K562 (cell line): ENCODE results near the gene PLEKHA8.

Experiments used
- E2F3 ChIP-seq: fragments of 250-450 bp; sonication (Bioruptor Pico); IDR thresholded peaks from 2 replicates; pipeline ENCODE4 v1.4.0; 2020; ENCODE audit warnings: mild to moderate bottlenecking
- ELF4 ChIP-seq: fragments of 450-650 bp; formaldehyde crosslinking; IDR thresholded peaks from 2 replicates; pipeline ENCODE4 v1.4.0; 2022; ENCODE audit warnings: missing genetic modification characterization
- FIP1L1 ChIP-seq: fragments of 200-400 bp; formaldehyde crosslinking; IDR thresholded peaks from 2 replicates; pipeline ENCODE4 v1.6.1; 2018; ENCODE audit warnings: mild to moderate bottlenecking, low read depth, low read length; ENCODE audit not compliant: poor library complexity, severe bottlenecking
- FOXA1 ChIP-seq: fragments of 450-650 bp; IDR thresholded peaks from 2 replicates; pipeline ENCODE4 v1.6.1; 2016; ENCODE audit warnings: mild to moderate bottlenecking, borderline replicate concordance
- FOXM1 ChIP-seq, 2 experiments: fragments of 450-650 bp in 1 of 2; sonication (generic) in 1 of 2; formaldehyde crosslinking in 1 of 2; IDR thresholded peaks; 2 replicates each; pipeline versions ENCODE4 v1.6.1 to v1.9.0; 2017 to 2022; ENCODE audit warnings: low read depth in 2 of 2, mild to moderate bottlenecking in 2 of 2, missing genetic modification reagents in 1 of 2, moderate library complexity in 1 of 2
- HDAC6 ChIP-seq: IDR thresholded peaks from 2 replicates; pipeline ENCODE4 v1.6.1; 2012; ENCODE audit warnings: low read depth, mild to moderate bottlenecking, control low read depth, inconsistent platforms, low read length, moderate library complexity
- MEF2D ChIP-seq: conservative IDR thresholded peaks from 2 replicates; pipeline ENCODE4 v1.6.1; 2016; ENCODE audit warnings: low read depth, missing genetic modification characterization, missing compliant biosample characterization
- SRSF1 ChIP-seq: fragments of 200-400 bp; formaldehyde crosslinking; IDR thresholded peaks from 2 replicates; pipeline ENCODE4 v1.6.1; 2017; ENCODE audit warnings: mild to moderate bottlenecking, low read depth, low read length, moderate library complexity
- TF ChIP-seq, protein P1 (sequence below), 2 experiments: fragments of 450-650 bp in 1 of 2; sonication (generic) in 1 of 2; formaldehyde crosslinking; conservative IDR thresholded peaks; 2 replicates each; pipeline versions ENCODE4 v1.4.0 to v1.8.1; 2020 to 2022; ENCODE audit warnings: mild to moderate bottlenecking in 1 of 2, missing genetic modification reagents in 1 of 2

DNA sequence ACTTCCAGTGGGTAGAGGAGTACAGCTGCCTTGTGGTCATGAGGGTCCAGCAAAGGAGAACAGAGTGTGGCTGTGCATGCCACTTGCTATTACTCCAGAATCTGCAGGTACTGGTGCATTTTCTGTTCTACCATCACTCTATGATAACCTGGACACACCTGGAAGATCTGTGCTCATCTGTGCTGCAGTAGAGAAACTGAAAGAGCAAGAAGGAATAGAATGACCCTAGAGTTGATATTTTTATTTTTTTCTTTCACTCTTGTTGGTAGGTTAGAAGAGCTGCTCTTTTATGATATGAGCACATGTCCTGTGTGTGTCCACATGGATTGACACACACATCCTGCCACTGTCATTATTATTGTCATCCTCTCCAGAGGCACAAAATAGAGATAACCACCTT is 58.3 kb downstream of the PLEKHA8 start:
- no peak for TF ChIP-seq SRSF1
- TF ChIP-seq FIP1L1 = no peak
- TF ChIP-seq HDAC6 = no peak
- TF ChIP-seq FOXM1 (IDR thresholded peaks at IDR 0.05; ENCODE audit: low read depth) = no peak
- no peak for TF ChIP-seq FOXM1 (CRISPR knock-in tag; IDR thresholded peaks at IDR 0.05; ENCODE audit: low read depth)
- no peak for TF ChIP-seq ELF4
- no peak for TF ChIP-seq MEF2D
- TF ChIP-seq E2F3 (CRISPR knock-in tag) = no peak
- no peak for TF ChIP-seq FOXA1
- TF ChIP-seq, protein P1, sequence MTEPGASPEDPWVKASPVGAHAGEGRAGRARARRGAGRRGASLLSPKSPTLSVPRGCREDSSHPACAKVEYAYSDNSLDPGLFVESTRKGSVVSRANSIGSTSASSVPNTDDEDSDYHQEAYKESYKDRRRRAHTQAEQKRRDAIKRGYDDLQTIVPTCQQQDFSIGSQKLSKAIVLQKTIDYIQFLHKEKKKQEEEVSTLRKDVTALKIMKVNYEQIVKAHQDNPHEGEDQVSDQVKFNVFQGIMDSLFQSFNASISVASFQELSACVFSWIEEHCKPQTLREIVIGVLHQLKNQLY (CRISPR knock-in tag; conservative IDR thresholded peaks at IDR 0.05) = no peak
